Mesodermal cell (in vitro differentiated cells): Measurements from ENCODE around the gene KY.

Source experiments
- H3K27ac ChIP-seq: 2 replicates; pipeline ENCODE4 v1.7.0; 2013; ENCODE audit warnings: mild to moderate bottlenecking, low read depth, low read length, moderate library complexity; ENCODE audit not compliant: severe bottlenecking
- H3K36me3 ChIP-seq: 2 replicates; pipeline ENCODE4 v1.7.1; 2013; ENCODE audit warnings: mild to moderate bottlenecking, low read length, moderate library complexity; ENCODE audit not compliant: control insufficient read depth, insufficient read depth
- H3K4me1 ChIP-seq: one replicate; pipeline ENCODE4 v1.7.1; 2013; ENCODE audit warnings: mild to moderate bottlenecking, low read length; ENCODE audit not compliant: insufficient read depth, control insufficient read depth, poor library complexity, severe bottlenecking
- H3K4me3 ChIP-seq: 2 replicates; pipeline ENCODE4 v1.7.0; 2013; ENCODE audit warnings: low read length, control low read depth, mild to moderate bottlenecking; ENCODE audit not compliant: insufficient read depth, poor library complexity, severe bottlenecking; ENCODE audit errors: extremely low read depth
- H3K9me3 ChIP-seq: 2 replicates; pipeline ENCODE4 v1.7.1; 2013; ENCODE audit warnings: mild to moderate bottlenecking, low read length, moderate library complexity; ENCODE audit not compliant: control insufficient read depth
- WGBS, 2 experiments: methylation state at CpG; one replicate each; pipeline ENCODE4 v1.1.5; 2013; ENCODE audit warnings: missing lambda C conversion rate in 2 of 2; ENCODE audit not compliant: insufficient coverage in 2 of 2; 5-methylcytosine and 5-hydroxymethylcytosine counted together

The KY gene

GRCh38 chr3:134608023-134608770 is 42.6 kb downstream of the KY start:
- H3K4me1 ChIP-seq = no peaks in the 10 kb centered on the region
- H3K36me3 ChIP-seq = no peaks in the 10 kb centered on the region
- no peak overlapping the region for H3K27ac ChIP-seq
- WGBS, 2 experiments = 97 to 98% methylated on average over 6 of the region's 6 CpGs
- H3K9me3 ChIP-seq = no peaks in the 10 kb centered on the region
- no peak overlapping the region for H3K4me3 ChIP-seq

GRCh38 chr3:134607054-134608022 is 43.5 kb downstream of the KY start:
- 85% methylated on average over 13 of the region's 13 CpGs for WGBS, 2 experiments
- H3K27ac ChIP-seq = no peak overlapping the region
- H3K4me1 ChIP-seq = peaks cover 6% of the 10 kb centered on the region
- H3K36me3 ChIP-seq = no peaks in the 10 kb centered on the region
- H3K4me3 ChIP-seq = no peak overlapping the region
- no peaks in the 10 kb centered on the region for H3K9me3 ChIP-seq

GRCh38 chr3:134606033-134607025 is 44.5 kb downstream of the KY start:
- Histone ChIP-seq H3K4me1 (peaks cover 13% of the 10 kb centered on the region), H3K9me3 (no peaks in the 10 kb centered on the region), H3K4me3 (no peak overlapping the region), H3K27ac (no peak overlapping the region), H3K36me3 (no peaks in the 10 kb centered on the region)
- WGBS, 2 experiments = 76 to 84% methylated on average over 7 to 8 of the region's 12 CpGs

GRCh38 chr3:134605556-134605955 is 45.3 kb downstream of the KY start:
- Histone ChIP-seq H3K36me3 (no peaks in the 10 kb centered on the region), H3K4me3 (no peak overlapping the region), H3K27ac (no peak overlapping the region), H3K4me1 (peaks cover 13% of the 10 kb centered on the region), H3K9me3 (no peaks in the 10 kb centered on the region)
- WGBS, 2 experiments = 90 to 96% methylated on average over 4 to 6 of the region's 6 CpGs

- Histone ChIP-seq H3K36me3 (no peaks in the 10 kb centered on the region), H3K4me3 (no peak overlapping the region), H3K4me1 (peaks cover 13% of the 10 kb centered on the region), H3K9me3 (no peaks in the 10 kb centered on the region), H3K27ac (no peak overlapping the region)
- WGBS, 2 experiments = 91 to 96% methylated on average over 9 to 13 of the region's 13 CpGs
Observed at GRCh38 chr3:134603956-134604355, 46.9 kb downstream of the KY start.

- Histone ChIP-seq H3K27ac (no peak overlapping the region), H3K36me3 (no peaks in the 10 kb centered on the region), H3K4me3 (no peak overlapping the region), H3K9me3 (no peaks in the 10 kb centered on the region), H3K4me1 (peaks cover 13% of the 10 kb centered on the region)
- WGBS, 2 experiments = 75 to 81% methylated on average over 2 to 4 of the region's 4 CpGs
Observed at GRCh38 chr3:134603480-134603879, 47.3 kb downstream of the KY start.

GRCh38 chr3:134602440-134602814 is 48.4 kb downstream of the KY start:
- H3K4me3 ChIP-seq = no peak overlapping the region
- 64 to 70% methylated on average over 6 of the region's 6 CpGs for WGBS, 2 experiments
- H3K36me3 ChIP-seq = no peaks in the 10 kb centered on the region
- no peak overlapping the region for H3K27ac ChIP-seq
- peaks cover 13% of the 10 kb centered on the region for H3K4me1 ChIP-seq
- no peaks in the 10 kb centered on the region for H3K9me3 ChIP-seq

GRCh38 chr3:134601539-134602439 is 49.0 kb downstream of the KY start:
- WGBS, 2 experiments = 61 to 64% methylated on average over 14 to 18 of the region's 19 CpGs

GRCh38 chr3:134600685-134601463 is 49.9 kb downstream of the KY start:
- no peaks in the 10 kb centered on the region for H3K36me3 ChIP-seq
- H3K9me3 ChIP-seq = no peaks in the 10 kb centered on the region
- no peak overlapping the region for H3K4me3 ChIP-seq
- H3K27ac ChIP-seq = no peak overlapping the region
- peaks cover 13% of the 10 kb centered on the region for H3K4me1 ChIP-seq
- 9 to 16% methylated on average over 17 to 31 of the region's 31 CpGs for WGBS, 2 experiments

More at GRCh38 chr3:134601539-134602439, 49.0 kb downstream of the KY start:
- Histone ChIP-seq H3K4me1 (peaks cover 13% of the 10 kb centered on the region), H3K36me3 (no peaks in the 10 kb centered on the region), H3K9me3 (no peaks in the 10 kb centered on the region), H3K4me3 (no peak overlapping the region), H3K27ac (no peak overlapping the region)
